GM18951 (cell line): Measurements from ENCODE around the gene GRM1.

Source experiments
- POLR2A ChIP-seq: IDR thresholded peaks from 4 replicates; pipeline ENCODE4 v1.6.1; 2011; ENCODE audit warnings: mild to moderate bottlenecking; ENCODE audit not compliant: insufficient read length, insufficient read depth; ENCODE audit errors: extremely low read depth
- in situ Hi-C: fragments of 300-500 bp; cut with MboI; formaldehyde crosslinking; loops from one replicate; pipeline ENCODE4 v1.12.0; 2022; ENCODE audit warnings: low sequenced_read_pairs, mixed read lengths, inconsistent platforms; ENCODE audit not compliant: unreplicated experiment

GRM1 gene

DNA sequence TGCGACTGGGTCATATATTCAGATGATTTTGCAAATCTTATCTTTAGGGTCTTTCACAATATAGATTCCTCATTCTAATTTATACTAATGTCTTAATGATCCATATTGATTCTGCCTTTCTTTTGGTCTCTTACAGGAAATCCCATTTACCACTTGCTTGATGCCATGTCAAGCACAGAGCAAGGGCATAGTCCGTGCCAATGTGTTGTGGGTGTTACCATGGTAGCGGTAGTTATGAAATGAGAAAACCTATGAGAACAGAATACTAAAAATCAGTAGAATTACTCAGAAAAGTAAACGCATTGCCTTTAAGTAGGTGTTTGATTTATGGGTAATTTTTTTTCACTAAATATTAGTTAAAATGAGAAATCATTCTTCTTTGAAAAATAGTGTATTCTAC, 360.9 kb downstream of the GRM1 start:
- TF ChIP-seq POLR2A, result no peak
- in situ Hi-C loops, result no loop called here

DNA sequence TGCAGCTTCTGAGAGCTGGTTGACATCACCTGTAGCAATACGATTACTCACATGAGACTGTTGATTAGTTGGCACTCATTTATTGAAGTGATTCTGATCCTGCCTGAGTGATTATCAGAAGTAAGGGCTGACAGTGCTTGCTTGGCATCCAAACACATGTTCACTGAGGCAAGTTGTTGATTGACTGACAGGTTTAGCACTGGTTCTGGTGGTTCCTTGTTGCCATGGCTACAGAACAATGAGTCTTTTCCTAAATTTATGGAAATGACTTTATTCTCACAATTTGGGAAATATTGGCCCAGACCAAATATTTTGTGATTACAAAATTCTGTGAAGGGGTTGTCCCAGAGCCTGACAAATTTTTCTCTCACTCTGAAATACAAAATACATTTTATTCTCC, 368.8 kb downstream of the GRM1 start:
- TF ChIP-seq POLR2A, result no peak
- in situ Hi-C loops, result no loop called here

DNA sequence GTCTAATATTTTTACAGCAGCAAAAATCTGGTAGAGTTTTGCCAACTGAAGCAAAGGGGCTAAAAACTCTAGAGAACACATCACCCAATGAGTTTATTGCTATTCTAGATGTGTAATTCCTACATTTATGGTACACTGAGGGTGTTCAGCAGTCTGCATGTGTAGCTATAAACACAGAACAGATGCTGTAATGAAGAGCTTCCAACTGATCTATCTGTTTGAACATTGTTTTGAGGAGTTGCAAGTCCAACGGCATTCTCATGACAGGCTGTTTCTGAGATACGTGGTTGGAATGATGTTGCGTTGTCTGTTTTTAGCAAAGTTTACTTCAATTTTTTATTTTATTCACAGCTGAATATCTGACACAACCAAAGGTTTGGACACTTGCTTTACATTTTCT, 373.6 kb downstream of the GRM1 start:
- no peak for TF ChIP-seq POLR2A
- in situ Hi-C loops, result no loop called here

DNA sequence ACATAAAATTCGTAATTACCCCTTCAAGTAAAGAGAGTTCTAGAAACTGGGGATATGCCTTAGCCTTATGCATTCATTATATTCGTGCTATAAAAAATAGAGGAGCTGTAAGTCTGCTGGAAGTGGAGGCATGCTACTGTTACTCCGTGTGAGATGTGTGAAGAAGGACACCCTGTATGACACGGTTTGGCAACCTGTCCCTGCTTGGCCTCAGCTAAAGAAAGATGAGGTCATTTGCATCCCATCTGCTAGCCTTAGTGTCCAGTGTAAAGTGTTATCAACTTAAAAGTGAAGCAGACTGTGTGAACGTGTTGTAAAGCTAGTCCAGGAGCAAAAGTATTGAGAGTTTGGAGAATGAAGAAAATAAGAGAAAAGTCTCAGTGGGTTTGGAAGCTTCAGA, 379.7 kb downstream of the GRM1 start:
- in situ Hi-C loops, result no loop called here
- TF ChIP-seq POLR2A, result no peak

DNA sequence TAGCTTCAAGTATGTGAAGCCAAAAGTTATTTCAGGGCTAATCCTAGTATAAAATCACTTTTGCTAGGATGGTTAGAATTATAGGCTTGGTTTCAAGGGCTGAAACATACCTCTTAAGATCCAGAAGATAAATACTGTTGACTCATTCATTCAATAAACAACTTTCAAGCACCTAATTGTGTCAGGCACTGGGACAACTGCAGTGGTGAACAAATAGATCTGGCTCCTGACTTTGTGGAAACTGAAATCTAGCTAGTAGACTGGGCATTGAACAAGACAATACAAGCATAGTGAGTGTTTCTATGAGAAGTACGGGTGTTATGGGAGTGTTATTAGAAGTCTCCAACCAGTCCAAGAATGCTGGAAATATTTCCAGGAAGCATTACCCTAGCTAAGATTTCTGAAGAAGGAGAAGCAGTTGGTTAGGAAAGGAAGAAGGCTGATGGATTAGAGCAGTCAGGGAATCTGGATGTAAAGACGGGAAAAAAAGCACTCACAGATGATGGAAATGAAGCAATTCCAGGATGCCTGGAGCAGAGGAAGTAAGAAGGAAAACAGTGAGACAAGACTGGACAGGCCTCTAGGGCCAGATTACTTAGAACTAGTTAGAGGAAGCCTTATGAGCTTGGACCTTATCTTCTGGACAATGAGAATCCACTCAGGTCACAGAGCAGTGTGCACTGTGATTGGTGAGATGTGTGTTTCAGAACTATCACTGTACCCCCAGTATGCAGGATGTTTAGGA, 382.2 kb downstream of the GRM1 start:
- TF ChIP-seq POLR2A, result no peak
- in situ Hi-C loops, result no loop called here

DNA sequence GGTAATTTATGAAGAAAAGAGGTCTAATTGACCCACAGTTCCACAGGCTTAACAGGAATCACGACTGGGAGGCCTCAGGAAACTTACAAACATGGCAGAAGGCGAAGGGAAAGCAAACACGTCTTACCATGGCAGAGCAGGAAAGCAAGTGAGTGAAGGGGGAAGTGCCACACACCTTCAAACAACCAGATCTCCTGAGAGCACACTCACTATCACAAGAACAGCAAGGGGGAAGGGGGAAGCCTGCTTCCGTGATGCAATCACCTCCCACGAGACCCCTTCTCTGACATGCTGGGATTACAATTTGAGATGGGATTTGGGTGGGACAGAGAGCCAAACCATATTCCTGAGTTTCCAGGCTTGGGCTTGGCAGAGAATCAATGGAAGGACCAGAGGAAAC, 390.7 kb downstream of the GRM1 start:
- no peak for TF ChIP-seq POLR2A
- in situ Hi-C loops, result no loop called here

DNA sequence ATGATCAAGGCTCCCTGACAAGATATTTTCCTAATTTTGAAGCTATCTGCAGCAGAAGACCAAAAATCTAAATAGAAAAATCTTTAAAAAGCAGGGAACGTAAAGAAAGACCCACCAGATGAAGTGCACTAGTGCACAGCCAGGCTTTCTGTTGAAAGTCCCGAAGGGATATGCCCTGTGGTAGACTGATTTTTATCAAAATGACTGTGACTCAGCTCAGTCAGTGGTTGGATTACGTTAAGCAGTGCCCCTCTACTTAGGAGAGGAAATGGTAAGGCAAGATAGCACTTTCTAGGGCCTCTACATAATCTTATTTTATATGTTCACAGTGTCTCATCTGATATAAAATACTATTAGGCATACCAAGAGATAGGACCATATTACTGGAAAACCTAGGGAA, 391.4 kb downstream of the GRM1 start:
- in situ Hi-C loops, result no loop called here
- TF ChIP-seq POLR2A, result no peak

DNA sequence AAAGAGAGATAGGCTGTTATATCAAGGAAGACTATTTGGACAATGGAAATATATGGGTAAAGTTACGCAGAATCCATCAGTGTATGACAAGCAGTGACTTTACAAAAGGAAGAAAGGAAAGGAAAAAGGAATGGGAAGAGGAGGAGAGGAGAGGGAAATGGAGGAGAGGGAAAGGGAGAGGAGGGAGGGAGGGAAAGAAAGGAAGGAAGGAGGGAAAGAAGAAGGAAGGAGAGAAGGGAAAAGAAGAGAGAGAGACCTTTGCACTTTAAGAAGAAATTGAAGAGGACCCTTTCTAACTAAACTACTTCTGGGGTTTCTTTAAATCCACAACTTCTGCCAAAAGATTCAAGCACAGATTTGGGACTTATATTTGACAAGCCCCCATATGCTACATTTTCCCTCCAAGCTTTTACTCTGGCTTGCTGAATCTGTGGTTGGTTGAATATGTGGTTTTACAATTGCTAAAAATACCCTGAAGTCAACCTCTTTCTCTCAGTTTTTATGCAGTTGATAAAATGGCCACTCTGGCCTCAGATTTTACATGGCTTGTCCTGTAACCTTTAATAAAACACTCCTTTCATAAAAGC, 394.0 kb downstream of the GRM1 start:
- in situ Hi-C loops, result no loop called here
- no peak for TF ChIP-seq POLR2A

DNA sequence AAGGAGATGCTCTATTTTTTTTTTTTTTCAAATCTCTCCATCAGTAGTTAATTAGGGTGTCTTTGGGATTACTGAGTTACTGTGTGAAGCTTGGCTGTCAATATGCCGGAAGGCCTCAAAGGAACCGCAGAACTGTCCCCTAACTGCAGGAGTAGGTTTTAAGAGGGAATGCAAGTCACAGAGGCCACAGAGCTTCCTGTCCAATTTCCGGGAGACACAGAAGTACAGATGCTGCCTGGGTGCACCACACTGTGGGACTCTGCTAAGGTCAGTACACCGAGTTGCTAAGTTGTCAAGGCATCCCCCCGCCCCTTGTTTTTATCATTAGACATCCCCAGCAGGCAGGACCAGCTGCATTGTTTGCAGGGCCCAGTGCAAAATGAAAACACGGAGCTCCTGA, 394.6 kb downstream of the GRM1 start:
- TF ChIP-seq POLR2A, result no peak
- in situ Hi-C loops, result no loop called here

DNA sequence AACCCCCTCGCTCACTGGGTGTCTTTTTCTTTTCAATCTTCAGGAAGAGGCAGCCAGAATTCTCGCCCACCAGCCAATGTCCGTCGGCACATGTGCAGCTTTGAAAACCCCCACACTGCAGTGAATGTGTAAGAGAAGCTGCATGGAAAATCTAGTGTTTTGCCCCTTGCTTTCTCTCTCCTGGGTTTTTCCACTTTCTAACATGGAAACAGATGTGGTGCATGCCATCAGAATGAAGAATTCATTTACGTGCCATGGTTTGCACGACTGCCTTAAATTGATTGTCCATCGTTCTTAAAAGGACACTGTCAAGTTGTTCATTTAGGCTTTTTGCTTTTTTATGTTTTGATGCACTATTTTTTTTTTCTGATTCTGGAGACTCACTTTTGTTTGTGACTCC, 397.7 kb downstream of the GRM1 start:
- in situ Hi-C loops, result no loop called here
- TF ChIP-seq POLR2A, result no peak

DNA sequence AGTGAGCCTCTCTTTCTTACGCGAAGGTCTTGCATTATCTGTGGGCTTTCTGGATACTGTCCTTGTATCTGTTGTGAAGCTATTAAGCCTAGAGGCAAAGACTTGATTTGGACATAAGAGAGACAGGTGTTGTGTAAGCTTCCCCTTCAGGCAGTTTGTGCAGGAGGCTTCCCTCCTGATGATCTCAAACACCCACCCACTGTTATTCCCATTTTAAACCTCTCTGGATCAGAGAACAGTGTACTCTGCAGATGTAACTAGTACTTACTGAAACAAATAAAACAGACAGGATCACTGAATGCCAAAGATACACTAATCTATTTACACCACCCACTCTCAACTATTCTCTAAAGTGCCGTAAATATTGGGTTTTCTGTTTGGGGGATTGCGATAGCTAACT, 401.0 kb downstream of the GRM1 start:
- TF ChIP-seq POLR2A, result no peak
- in situ Hi-C loops, result no loop called here

DNA sequence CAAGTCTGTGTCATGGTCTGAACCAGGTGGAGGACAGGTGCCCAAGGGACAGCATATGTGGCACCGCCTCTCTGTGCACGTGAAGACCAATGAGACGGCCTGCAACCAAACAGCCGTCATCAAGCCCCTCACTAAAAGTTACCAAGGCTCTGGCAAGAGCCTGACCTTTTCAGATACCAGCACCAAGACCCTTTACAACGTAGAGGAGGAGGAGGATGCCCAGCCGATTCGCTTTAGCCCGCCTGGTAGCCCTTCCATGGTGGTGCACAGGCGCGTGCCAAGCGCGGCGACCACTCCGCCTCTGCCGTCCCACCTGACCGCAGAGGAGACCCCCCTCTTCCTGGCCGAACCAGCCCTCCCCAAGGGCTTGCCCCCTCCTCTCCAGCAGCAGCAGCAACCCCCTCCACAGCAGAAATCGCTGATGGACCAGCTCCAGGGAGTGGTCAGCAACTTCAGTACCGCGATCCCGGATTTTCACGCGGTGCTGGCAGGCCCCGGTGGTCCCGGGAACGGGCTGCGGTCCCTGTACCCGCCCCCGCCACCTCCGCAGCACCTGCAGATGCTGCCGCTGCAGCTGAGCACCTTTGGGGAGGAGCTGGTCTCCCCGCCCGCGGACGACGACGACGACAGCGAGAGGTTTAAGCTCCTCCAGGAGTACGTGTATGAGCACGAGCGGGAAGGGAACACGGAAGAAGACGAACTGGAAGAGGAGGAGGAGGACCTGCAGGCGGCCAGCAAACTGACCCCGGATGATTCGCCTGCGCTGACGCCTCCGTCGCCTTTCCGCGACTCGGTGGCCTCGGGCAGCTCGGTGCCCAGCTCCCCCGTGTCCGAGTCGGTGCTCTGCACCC, 405.2 kb downstream of the GRM1 start:
- in situ Hi-C loops, result no loop called here
- no peak for TF ChIP-seq POLR2A

DNA sequence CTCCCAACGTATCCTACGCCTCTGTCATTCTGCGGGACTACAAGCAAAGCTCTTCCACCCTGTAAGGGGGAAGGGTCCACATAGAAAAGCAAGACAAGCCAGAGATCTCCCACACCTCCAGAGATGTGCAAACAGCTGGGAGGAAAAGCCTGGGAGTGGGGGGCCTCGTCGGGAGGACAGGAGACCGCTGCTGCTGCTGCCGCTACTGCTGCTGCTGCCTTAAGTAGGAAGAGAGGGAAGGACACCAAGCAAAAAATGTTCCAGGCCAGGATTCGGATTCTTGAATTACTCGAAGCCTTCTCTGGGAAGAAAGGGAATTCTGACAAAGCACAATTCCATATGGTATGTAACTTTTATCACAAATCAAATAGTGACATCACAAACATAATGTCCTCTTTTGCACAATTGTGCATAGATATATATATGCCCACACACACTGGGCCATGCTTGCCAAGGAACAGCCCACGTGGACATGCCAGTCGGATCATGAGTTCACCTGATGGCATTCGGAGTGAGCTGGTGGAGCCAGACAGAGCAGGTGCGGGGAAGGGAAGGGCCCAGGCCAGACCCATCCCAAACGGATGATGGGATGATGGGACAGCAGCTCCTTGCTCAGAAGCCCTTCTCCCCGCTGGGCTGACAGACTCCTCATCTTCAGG, 406.0 kb downstream of the GRM1 start:
- in situ Hi-C loops, result no loop called here
- TF ChIP-seq POLR2A, result no peak
